H1 (cell line): ENCODE measurements around the gene MMS22L. TPM values are rescaled to one million over a fixed set of nuclear protein-coding genes. Genes with fewer than 3 reads are reported as not detected.

Experiments used
- HDAC2 ChIP-seq, 2 experiments: fragments of 300-600 bp in 1 of 2; sonication (generic) in 1 of 2; IDR thresholded peaks; 2 replicates each; pipeline ENCODE4 v1.6.1; 2011 to 2012; ENCODE audit warnings: low read depth in 2 of 2, low read length in 2 of 2, mild to moderate bottlenecking in 2 of 2, moderate library complexity in 2 of 2, borderline replicate concordance in 1 of 2, inconsistent platforms in 1 of 2
- polyA plus RNA-seq, 7 experiments: library from polyadenylated mRNA; depleted of rRNA in 3 of 7; stranded (reverse) in 5 of 7; unstranded in 2 of 7; fragments of >200 nt in 5 of 7; fragments of 200-250 nt in 2 of 7; gene quantifications; 1 replicate in 5 of 7; 2 replicates in 1 of 7; 4 replicates in 1 of 7; pipeline versions ENCODE4 v1.2.1 to v1.2.3, GENCODE V29; 2011 to 2013; ENCODE audit warnings: missing spikeins in 2 of 7, mixed read lengths in 2 of 7
- total RNA-seq: library from RNA; stranded (reverse); fragmentation: NEBNext Ultra II Directional; extraction: Animal tissue kit (Norgen Biotek cat#: 25700); gene quantifications from 2 replicates; pipeline ENCODE4 v1.2.1, GENCODE V29; 2021
- TF ChIP-seq, protein P1 (sequence below): fragments of 300-600 bp; sonication (generic); IDR thresholded peaks from 2 replicates; pipeline ENCODE4 v1.7.1; 2012; ENCODE audit warnings: low read length, moderate library complexity, mild to moderate bottlenecking, inconsistent platforms; ENCODE audit not compliant: insufficient replicate concordance

Gene MMS22L
- total and polyA plus RNA-seq, 2 of the 8 experiments (the other 6 are each of a cell fraction or from before 2014, with no cell fraction given), result 11.1 to 32.6 TPM

DNA sequence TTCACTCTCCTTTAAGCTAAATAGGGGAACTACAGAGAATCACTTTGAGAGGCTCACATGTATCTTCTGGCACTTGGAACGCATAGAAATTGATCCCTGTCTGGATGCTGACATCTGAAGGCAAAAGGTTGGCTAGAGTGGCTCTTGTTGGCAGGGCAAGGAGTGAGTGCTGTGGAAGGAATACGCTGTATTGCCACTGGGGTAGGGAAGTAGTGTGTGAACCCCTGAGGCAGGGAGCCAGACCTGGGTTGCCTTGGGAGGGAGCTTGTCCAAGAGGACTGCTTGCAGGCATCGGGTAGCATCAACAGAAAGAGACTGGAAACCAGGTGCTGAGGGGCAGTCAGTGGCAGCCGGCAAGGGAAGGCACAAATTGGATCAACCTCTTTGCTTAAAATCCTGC is 8.9 kb upstream of the MMS22L start (continued):
- TF ChIP-seq, protein P1, sequence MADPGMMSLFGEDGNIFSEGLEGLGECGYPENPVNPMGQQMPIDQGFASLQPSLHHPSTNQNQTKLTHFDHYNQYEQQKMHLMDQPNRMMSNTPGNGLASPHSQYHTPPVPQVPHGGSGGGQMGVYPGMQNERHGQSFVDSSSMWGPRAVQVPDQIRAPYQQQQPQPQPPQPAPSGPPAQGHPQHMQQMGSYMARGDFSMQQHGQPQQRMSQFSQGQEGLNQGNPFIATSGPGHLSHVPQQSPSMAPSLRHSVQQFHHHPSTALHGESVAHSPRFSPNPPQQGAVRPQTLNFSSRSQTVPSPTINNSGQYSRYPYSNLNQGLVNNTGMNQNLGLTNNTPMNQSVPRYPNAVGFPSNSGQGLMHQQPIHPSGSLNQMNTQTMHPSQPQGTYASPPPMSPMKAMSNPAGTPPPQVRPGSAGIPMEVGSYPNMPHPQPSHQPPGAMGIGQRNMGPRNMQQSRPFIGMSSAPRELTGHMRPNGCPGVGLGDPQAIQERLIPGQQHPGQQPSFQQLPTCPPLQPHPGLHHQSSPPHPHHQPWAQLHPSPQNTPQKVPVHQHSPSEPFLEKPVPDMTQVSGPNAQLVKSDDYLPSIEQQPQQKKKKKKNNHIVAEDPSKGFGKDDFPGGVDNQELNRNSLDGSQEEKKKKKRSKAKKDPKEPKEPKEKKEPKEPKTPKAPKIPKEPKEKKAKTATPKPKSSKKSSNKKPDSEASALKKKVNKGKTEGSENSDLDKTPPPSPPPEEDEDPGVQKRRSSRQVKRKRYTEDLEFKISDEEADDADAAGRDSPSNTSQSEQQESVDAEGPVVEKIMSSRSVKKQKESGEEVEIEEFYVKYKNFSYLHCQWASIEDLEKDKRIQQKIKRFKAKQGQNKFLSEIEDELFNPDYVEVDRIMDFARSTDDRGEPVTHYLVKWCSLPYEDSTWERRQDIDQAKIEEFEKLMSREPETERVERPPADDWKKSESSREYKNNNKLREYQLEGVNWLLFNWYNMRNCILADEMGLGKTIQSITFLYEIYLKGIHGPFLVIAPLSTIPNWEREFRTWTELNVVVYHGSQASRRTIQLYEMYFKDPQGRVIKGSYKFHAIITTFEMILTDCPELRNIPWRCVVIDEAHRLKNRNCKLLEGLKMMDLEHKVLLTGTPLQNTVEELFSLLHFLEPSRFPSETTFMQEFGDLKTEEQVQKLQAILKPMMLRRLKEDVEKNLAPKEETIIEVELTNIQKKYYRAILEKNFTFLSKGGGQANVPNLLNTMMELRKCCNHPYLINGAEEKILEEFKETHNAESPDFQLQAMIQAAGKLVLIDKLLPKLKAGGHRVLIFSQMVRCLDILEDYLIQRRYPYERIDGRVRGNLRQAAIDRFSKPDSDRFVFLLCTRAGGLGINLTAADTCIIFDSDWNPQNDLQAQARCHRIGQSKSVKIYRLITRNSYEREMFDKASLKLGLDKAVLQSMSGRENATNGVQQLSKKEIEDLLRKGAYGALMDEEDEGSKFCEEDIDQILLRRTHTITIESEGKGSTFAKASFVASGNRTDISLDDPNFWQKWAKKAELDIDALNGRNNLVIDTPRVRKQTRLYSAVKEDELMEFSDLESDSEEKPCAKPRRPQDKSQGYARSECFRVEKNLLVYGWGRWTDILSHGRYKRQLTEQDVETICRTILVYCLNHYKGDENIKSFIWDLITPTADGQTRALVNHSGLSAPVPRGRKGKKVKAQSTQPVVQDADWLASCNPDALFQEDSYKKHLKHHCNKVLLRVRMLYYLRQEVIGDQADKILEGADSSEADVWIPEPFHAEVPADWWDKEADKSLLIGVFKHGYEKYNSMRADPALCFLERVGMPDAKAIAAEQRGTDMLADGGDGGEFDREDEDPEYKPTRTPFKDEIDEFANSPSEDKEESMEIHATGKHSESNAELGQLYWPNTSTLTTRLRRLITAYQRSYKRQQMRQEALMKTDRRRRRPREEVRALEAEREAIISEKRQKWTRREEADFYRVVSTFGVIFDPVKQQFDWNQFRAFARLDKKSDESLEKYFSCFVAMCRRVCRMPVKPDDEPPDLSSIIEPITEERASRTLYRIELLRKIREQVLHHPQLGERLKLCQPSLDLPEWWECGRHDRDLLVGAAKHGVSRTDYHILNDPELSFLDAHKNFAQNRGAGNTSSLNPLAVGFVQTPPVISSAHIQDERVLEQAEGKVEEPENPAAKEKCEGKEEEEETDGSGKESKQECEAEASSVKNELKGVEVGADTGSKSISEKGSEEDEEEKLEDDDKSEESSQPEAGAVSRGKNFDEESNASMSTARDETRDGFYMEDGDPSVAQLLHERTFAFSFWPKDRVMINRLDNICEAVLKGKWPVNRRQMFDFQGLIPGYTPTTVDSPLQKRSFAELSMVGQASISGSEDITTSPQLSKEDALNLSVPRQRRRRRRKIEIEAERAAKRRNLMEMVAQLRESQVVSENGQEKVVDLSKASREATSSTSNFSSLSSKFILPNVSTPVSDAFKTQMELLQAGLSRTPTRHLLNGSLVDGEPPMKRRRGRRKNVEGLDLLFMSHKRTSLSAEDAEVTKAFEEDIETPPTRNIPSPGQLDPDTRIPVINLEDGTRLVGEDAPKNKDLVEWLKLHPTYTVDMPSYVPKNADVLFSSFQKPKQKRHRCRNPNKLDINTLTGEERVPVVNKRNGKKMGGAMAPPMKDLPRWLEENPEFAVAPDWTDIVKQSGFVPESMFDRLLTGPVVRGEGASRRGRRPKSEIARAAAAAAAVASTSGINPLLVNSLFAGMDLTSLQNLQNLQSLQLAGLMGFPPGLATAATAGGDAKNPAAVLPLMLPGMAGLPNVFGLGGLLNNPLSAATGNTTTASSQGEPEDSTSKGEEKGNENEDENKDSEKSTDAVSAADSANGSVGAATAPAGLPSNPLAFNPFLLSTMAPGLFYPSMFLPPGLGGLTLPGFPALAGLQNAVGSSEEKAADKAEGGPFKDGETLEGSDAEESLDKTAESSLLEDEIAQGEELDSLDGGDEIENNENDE, result no peak
- no peak for TF ChIP-seq HDAC2 (IDR thresholded peaks at IDR 0.05; ENCODE audit: borderline replicate concordance in 1 of 2, low read depth in 2 of 2, low read length in 2 of 2)
